Erythroblast (primary cell): ENCODE measurements around the gene WNK1.

ENCODE experiments used
- GATA1 ChIP-seq: IDR thresholded peaks from 2 replicates; pipeline ENCODE4 v1.6.1; 2011; ENCODE audit warnings: low read depth, mild to moderate bottlenecking, control low read depth, low read length, moderate library complexity
- POLR2A ChIP-seq: IDR thresholded peaks from 2 replicates; pipeline ENCODE4 v1.6.1; 2011; ENCODE audit warnings: mild to moderate bottlenecking, low read length

DNA sequence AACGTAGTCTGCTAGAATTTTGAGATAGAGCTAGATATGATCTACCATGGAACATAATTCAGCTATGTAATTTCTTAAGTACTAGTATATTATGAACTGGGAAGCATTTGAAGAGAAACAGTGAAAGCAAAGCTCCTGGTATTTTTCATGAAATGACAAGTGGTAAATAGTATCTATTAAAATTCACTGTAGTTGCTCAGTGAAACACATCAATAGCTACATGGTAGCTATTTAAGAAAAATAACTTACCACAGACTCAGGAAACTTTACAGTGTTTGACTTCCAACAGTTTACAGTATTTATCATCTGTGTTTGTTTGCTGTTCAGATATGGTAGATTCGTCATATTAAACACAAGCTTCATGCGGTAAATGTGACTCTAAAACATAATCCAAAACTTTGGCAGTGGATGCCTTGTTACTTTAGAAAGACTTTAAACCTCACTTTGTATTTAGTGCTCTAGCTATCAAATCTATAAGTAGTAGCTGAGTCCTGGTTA is 25.2 kb downstream of the WNK1 start:
- TF ChIP-seq POLR2A: no peak
- TF ChIP-seq GATA1: no peak
